Measurements from ENCODE around the gene C4BPA. TPM values are rescaled to one million over a fixed set of nuclear protein-coding genes. Genes with fewer than 3 reads are reported as not detected.

C4BPA gene
- total RNA-seq, 1 experiment from 2014 or later: not detected

DNA sequence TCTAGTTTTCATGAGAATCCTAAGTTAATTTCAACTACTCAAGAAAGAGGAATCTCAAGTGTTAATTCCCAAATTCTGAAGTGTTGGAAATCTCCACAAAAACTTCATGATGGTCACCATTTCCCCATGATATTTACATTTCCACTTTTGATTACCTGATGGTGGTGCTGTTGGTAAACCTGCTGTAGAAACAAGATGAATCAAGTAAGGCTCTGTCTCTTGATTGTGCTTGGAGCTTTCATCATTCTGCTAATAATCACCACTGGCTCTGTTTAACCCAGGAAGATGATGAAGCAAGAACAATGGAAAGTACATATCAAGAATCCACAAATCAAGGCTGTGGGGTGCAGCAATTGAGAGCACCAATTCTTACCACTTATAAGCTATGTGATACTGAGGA is 77.8 kb downstream of the C4BPA start:
- no peak overlapping the region for H3K14ac ChIP-seq (ENCODE audit: insufficient read depth, low read length)
- no peak overlapping the region for H2BK20ac ChIP-seq (ENCODE audit: low read depth, low read length, poor library complexity, severe bottlenecking)
- no peaks in the 10 kb centered on the region for H3K79me1 ChIP-seq (ENCODE audit: insufficient read depth, low read depth, low read length, poor library complexity, severe bottlenecking)
- Mint-ChIP-seq H3K27me3 (ENCODE audit: low read depth) (no peaks in the 10 kb centered on the region), H3K27ac (no peak overlapping the region), H3K9me3 (no peaks in the 10 kb centered on the region), H3K4me1 (peaks cover 0 to 7% of the 10 kb centered on the region in 2 experiments; a peak in 3 of 4 replicates), H3K4me3 (no peak overlapping the region), H3K36me3 (ENCODE audit: insufficient read depth in 1 of 3, low read depth in 3 of 3) (no peaks in the 10 kb centered on the region)
- no peak overlapping the region for H4K8ac ChIP-seq (replicated peaks; ENCODE audit: insufficient read length, low read depth, low read length)
- H3K27ac ChIP-seq (ENCODE audit: insufficient read length, low read depth, low read length): no peak overlapping the region
- H3K27me3 ChIP-seq (ENCODE audit: insufficient read depth, low read length): no peaks in the 10 kb centered on the region
- H3T11ph ChIP-seq (ENCODE audit: low read length): no peak overlapping the region
- no peak for DNase-seq
- no peak overlapping the region for H3K4me2 ChIP-seq (ENCODE audit: insufficient read depth, insufficient read length, low read length)
- no peak overlapping the region for H3K23ac ChIP-seq (ENCODE audit: insufficient read length, low read depth, low read length)
- H3K56ac ChIP-seq (ENCODE audit: insufficient read length, low read depth, low read length): no peak overlapping the region
- no peak overlapping the region for H3K9ac ChIP-seq (ENCODE audit: extremely low read depth, insufficient read length, low read length)
- no peak overlapping the region for H2AFZ ChIP-seq (ENCODE audit: low read length)
- no peaks in the 10 kb centered on the region for H3K79me2 ChIP-seq (ENCODE audit: insufficient read depth, low read length)
- TF ChIP-seq CTCF (conservative IDR thresholded peaks at IDR 0.05): no peak; the same call in 2 of the 3 replicates
- no peak overlapping the region for H2BK5ac ChIP-seq (ENCODE audit: insufficient read length, low read length)
- H2BK12ac ChIP-seq (ENCODE audit: insufficient read length, low read depth, low read length): no peak overlapping the region
- H4K5ac ChIP-seq (ENCODE audit: insufficient read length, low read depth, low read length): no peak overlapping the region
- H2AK5ac ChIP-seq (ENCODE audit: insufficient read length, low read length): no peak overlapping the region
- no peak overlapping the region for H2BK120ac ChIP-seq (ENCODE audit: low read depth, low read length, poor library complexity, severe bottlenecking)
- no peaks in the 10 kb centered on the region for H4K20me1 ChIP-seq (ENCODE audit: control insufficient read depth, insufficient read depth, insufficient read length)
- H3K18ac ChIP-seq (ENCODE audit: insufficient read length, low read depth, low read length): no peak overlapping the region
- no peak overlapping the region for H3K4ac ChIP-seq (ENCODE audit: low read depth, low read length)
- no peak overlapping the region for H2BK15ac ChIP-seq (ENCODE audit: low read depth, low read length)
- H3K23me2 ChIP-seq (ENCODE audit: insufficient read length, low read depth, low read length, poor library complexity, severe bottlenecking): no peaks in the 10 kb centered on the region
- no peaks in the 10 kb centered on the region for H3K4me1 ChIP-seq (ENCODE audit: insufficient read depth, low read length)
- H4K91ac ChIP-seq (ENCODE audit: insufficient read length, low read depth, low read length): no peak overlapping the region
- no peaks in the 10 kb centered on the region for H3K9me3 ChIP-seq (ENCODE audit: control insufficient read depth, low read depth, low read length)

Measured in H9 (cell line).